GM23338 (cell line): ENCODE measurements around the gene CD34. TPM values are rescaled to one million over a fixed set of nuclear protein-coding genes. Genes with fewer than 3 reads are reported as not detected.

Source experiments
- ATAC-seq: fragments of 200-7000 bp; cut with Tn5 transposase; 3 replicates; pipeline ENCODE4 v1.9.1; 2020
- DNase-seq: peaks from one replicate; pipeline ENCODE4 v3.0.0-alpha.2; 2015; ENCODE audit warnings: low spot score
- H2AFZ ChIP-seq: fragments of 200-600 bp; sonication (generic); 2 replicates; pipeline ENCODE4 v1.8.0; 2016; ENCODE audit warnings: antibody characterized with exemption, mild to moderate bottlenecking, moderate library complexity
- H3F3A ChIP-seq: fragments of 200-600 bp; sonication (generic); replicated peaks from 2 replicates; pipeline ENCODE4 v1.8.0; 2017; ENCODE audit warnings: antibody characterized with exemption, mixed run types, low read depth
- H3K27ac ChIP-seq: fragments of 200-600 bp; sonication (generic); 2 replicates; pipeline ENCODE4 v1.6.1; 2016; ENCODE audit warnings: low read depth
- H3K27me3 ChIP-seq: fragments of 200-600 bp; sonication (generic); 2 replicates; pipeline ENCODE4 v1.8.0; 2016; ENCODE audit warnings: mild to moderate bottlenecking, mixed run types, moderate library complexity; ENCODE audit not compliant: insufficient read depth
- H3K36me3 ChIP-seq: fragments of 200-600 bp; sonication (generic); 2 replicates; pipeline ENCODE4 v1.8.0; 2016; ENCODE audit warnings: mild to moderate bottlenecking; ENCODE audit not compliant: insufficient read depth
- H3K4me1 ChIP-seq: fragments of 200-600 bp; sonication (generic); 2 replicates; pipeline ENCODE4 v1.8.0; 2016; ENCODE audit warnings: mild to moderate bottlenecking, moderate library complexity; ENCODE audit not compliant: insufficient read depth
- H3K4me2 ChIP-seq: fragments of 200-600 bp; sonication (generic); 2 replicates; pipeline ENCODE4 v1.7.1; 2017; ENCODE audit warnings: mixed run types
- H3K4me3 ChIP-seq: fragments of 200-600 bp; sonication (generic); 2 replicates; pipeline ENCODE4 v1.6.1; 2016; ENCODE audit warnings: mixed run types
- H3K79me2 ChIP-seq: fragments of 200-600 bp; sonication (generic); replicated peaks from 2 replicates; pipeline ENCODE4 v1.8.0; 2017; ENCODE audit warnings: mild to moderate bottlenecking; ENCODE audit not compliant: insufficient read depth
- H3K9me2 ChIP-seq: fragments of 200-600 bp; sonication (generic); 2 replicates; pipeline ENCODE4 v1.8.0; 2017; ENCODE audit not compliant: insufficient read depth
- H4K20me1 ChIP-seq: fragments of 200-600 bp; sonication (generic); replicated peaks from 2 replicates; pipeline ENCODE4 v1.8.0; 2017; ENCODE audit warnings: mild to moderate bottlenecking; ENCODE audit not compliant: insufficient read depth
- H3K27ac Mint-ChIP-seq: 2 replicates; pipeline ENCODE4 v1.8.0; 2020; ENCODE audit warnings: inconsistent platforms, mild to moderate bottlenecking, moderate library complexity, mixed read lengths
- H3K27me3 Mint-ChIP-seq: 3 replicates; pipeline ENCODE4 v1.8.0; 2022; ENCODE audit warnings: low read depth, mild to moderate bottlenecking, moderate library complexity, mixed read lengths, inconsistent platforms; ENCODE audit not compliant: insufficient read depth, poor library complexity
- H3K36me3 Mint-ChIP-seq: 3 replicates; pipeline ENCODE4 v1.8.0; 2021; ENCODE audit warnings: low read depth, mild to moderate bottlenecking, inconsistent platforms, moderate library complexity, mixed read lengths
- H3K4me1 Mint-ChIP-seq: 3 replicates; pipeline ENCODE4 v1.8.0; 2020; ENCODE audit warnings: mild to moderate bottlenecking, inconsistent platforms, mixed read lengths
- H3K4me3 Mint-ChIP-seq: 3 replicates; pipeline ENCODE4 v1.8.0; 2021; ENCODE audit warnings: moderate library complexity, mild to moderate bottlenecking, inconsistent platforms, mixed read lengths
- H3K9me3 Mint-ChIP-seq: 3 replicates; pipeline ENCODE4 v1.8.0; 2020; ENCODE audit warnings: moderate library complexity, mild to moderate bottlenecking, inconsistent platforms, mixed read lengths
- CREB1 ChIP-seq: fragments of 250-450 bp; sonication (Bioruptor Pico); IDR thresholded peaks from 2 replicates; pipeline ENCODE4 v1.5.0; 2020; ENCODE audit warnings: low read depth, mild to moderate bottlenecking, moderate library complexity
- CTCF ChIP-seq, 2 experiments: fragments of 200-600 bp in 1 of 2; sonication (generic) in 1 of 2; conservative IDR thresholded peaks; 2 replicates each; pipeline versions ENCODE4 v1.5.1 to v1.6.1; 2016 to 2017; ENCODE audit warnings: antibody characterized with exemption in 2 of 2, low read depth in 2 of 2, mild to moderate bottlenecking in 2 of 2, moderate library complexity in 1 of 2
- EZH2 ChIP-seq: fragments of 200-600 bp; sonication (generic); IDR thresholded peaks from one replicate; pipeline ENCODE4 v1.8.0; 2017; ENCODE audit warnings: antibody characterized with exemption, mild to moderate bottlenecking, low read depth; ENCODE audit not compliant: unreplicated experiment
- EZH2phosphoT487 ChIP-seq: fragments of 200-600 bp; sonication (generic); IDR thresholded peaks from one replicate; pipeline ENCODE4 v1.8.1; 2018; ENCODE audit warnings: antibody characterized with exemption; ENCODE audit not compliant: unreplicated experiment
- JUNB ChIP-seq: IDR thresholded peaks from one replicate; pipeline ENCODE4 v1.6.1; 2016; ENCODE audit warnings: antibody characterized with exemption; ENCODE audit not compliant: unreplicated experiment
- NANOG ChIP-seq: IDR thresholded peaks from 2 replicates; pipeline ENCODE4 v1.6.1; 2016; ENCODE audit warnings: antibody characterized with exemption, borderline replicate concordance
- POLR2AphosphoS5 ChIP-seq: IDR thresholded peaks from 2 replicates; pipeline ENCODE4 v1.6.1; 2016; ENCODE audit warnings: antibody characterized with exemption, low read depth
- REST ChIP-seq: IDR thresholded peaks from one replicate; pipeline ENCODE4 v1.6.1; 2018; ENCODE audit warnings: antibody characterized with exemption; ENCODE audit not compliant: unreplicated experiment
- STAT1 ChIP-seq: IDR thresholded peaks from one replicate; pipeline ENCODE4 v1.6.1; 2016; ENCODE audit warnings: antibody characterized with exemption; ENCODE audit not compliant: unreplicated experiment
- ZNF114 ChIP-seq: fragments of 250-450 bp; sonication (Bioruptor Pico); IDR thresholded peaks from 2 replicates; pipeline ENCODE4 v1.5.0; 2020; ENCODE audit warnings: mild to moderate bottlenecking, moderate library complexity
- ZNF331 ChIP-seq: fragments of 250-450 bp; sonication (Bioruptor Pico); IDR thresholded peaks from 2 replicates; pipeline ENCODE4 v1.5.0; 2020; ENCODE audit warnings: low read depth, mild to moderate bottlenecking, moderate library complexity
- ZNF462 ChIP-seq: fragments of 250-450 bp; sonication (Bioruptor Pico); IDR thresholded peaks from 2 replicates; pipeline ENCODE4 v1.5.0; 2020; ENCODE audit warnings: mild to moderate bottlenecking, moderate library complexity
- polyA plus RNA-seq: library from polyadenylated mRNA; unstranded; fragments of >200 nt; fragmentation: Nextera tagmentation; extraction: Ambion mirVana; gene quantifications from 2 replicates; pipeline ENCODE4 v1.2.1, GENCODE V29; 2016
- total RNA-seq: library from RNA; depleted of rRNA; stranded (reverse); fragments of >200 nt; shearing (Covaris generic); gene quantifications from 2 replicates; pipeline ENCODE4 v1.2.3, GENCODE V29; 2014
- TF ChIP-seq, protein P1 (sequence below): IDR thresholded peaks from 2 replicates; pipeline ENCODE4 v1.6.1; 2016; ENCODE audit warnings: antibody characterized with exemption

CD34 gene
- total and polyA plus RNA-seq, 2 experiments from 2014 or later = 0.07 to 0.18 TPM

DNA sequence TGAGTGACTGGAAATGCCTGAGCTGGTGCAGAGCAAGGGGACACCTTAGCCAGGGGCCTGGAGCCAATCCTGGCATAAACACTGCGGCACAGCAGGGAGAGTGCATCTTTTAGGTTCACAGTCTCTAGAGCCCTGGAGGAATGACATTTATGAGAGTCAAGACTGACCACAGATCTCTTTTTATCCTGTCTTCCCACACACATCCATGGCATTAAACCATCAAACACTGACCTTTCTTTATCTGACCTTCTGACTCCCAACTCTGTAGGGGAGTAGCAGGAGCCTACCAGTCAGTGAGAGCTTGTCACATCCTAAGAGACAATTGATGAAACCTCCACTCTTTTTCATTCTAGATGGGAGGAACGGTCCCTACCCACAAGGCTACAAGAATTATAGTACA lies 7.9 kb downstream of the CD34 start:
- Histone ChIP-seq H3K27ac (no peak overlapping the region), H3K36me3 (no peaks in the 10 kb centered on the region), H3K9me2 (no peaks in the 10 kb centered on the region; the same call in 1 of the 2 replicates), H3K27me3 (no peaks in the 10 kb centered on the region), H3K4me1 (no peaks in the 10 kb centered on the region; the same call in 1 of the 2 replicates), H3K79me2 (no peaks in the 10 kb centered on the region), H4K20me1 (no peaks in the 10 kb centered on the region), H3K4me2 (no peak overlapping the region), H2AFZ (0 out of 2 replicates have a peak overlapping the region, but pooled peaks have one; percentile 32), H3F3A (no peaks in the 10 kb centered on the region), H3K4me3 (no peak overlapping the region)
- no peak overlapping the region for H3K27ac Mint-ChIP-seq
- peaks cover 8% of the 10 kb centered on the region; the same call in 2 of the 3 replicates for H3K4me1 Mint-ChIP-seq
- no peak overlapping the region for H3K4me3 Mint-ChIP-seq
- TF ChIP-seq, protein P1, sequence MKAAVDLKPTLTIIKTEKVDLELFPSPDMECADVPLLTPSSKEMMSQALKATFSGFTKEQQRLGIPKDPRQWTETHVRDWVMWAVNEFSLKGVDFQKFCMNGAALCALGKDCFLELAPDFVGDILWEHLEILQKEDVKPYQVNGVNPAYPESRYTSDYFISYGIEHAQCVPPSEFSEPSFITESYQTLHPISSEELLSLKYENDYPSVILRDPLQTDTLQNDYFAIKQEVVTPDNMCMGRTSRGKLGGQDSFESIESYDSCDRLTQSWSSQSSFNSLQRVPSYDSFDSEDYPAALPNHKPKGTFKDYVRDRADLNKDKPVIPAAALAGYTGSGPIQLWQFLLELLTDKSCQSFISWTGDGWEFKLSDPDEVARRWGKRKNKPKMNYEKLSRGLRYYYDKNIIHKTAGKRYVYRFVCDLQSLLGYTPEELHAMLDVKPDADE = no peak
- TF ChIP-seq ZNF114 (CRISPR knock-in tag) = no peak
- TF ChIP-seq ZNF462 (CRISPR knock-in tag) = no peak
- TF ChIP-seq EZH2phosphoT487 = no peak
- TF ChIP-seq CTCF (conservative IDR thresholded peaks at IDR 0.05; ENCODE audit: low read depth in 2 of 2) = no peak
- TF ChIP-seq ZNF331 (CRISPR knock-in tag) = no peak
- no peak for TF ChIP-seq STAT1
- TF ChIP-seq POLR2AphosphoS5 = no peak
- TF ChIP-seq EZH2 = no peak
- TF ChIP-seq CREB1 (CRISPR knock-in tag) = no peak
- no peak for TF ChIP-seq REST
- TF ChIP-seq NANOG = no peak
- no peak for TF ChIP-seq JUNB
- H3K27me3 Mint-ChIP-seq = no peaks in the 10 kb centered on the region
- H3K36me3 Mint-ChIP-seq = no peaks in the 10 kb centered on the region
- no peaks in the 10 kb centered on the region; the same call in 2 of the 3 replicates for H3K9me3 Mint-ChIP-seq
- ATAC-seq (no peak), DNase-seq (no peak)
